Fibroblast of skin of left biceps (primary cell): Measurements from ENCODE around the gene FBXL22.

Source experiments
- DNase-seq, 2 experiments: peaks; one replicate each; pipeline ENCODE4 v3.0.0-alpha.2; 2013; ENCODE audit warnings: low read depth in 2 of 2

FBXL22 gene

GRCh38 chr15:63597038-63597790, at the start of gene FBXL22:
FBXL22 (plus strand) TSS chr15:63597387; CDS start chr15:63597393, 6 bp downstream.
- peak in 1 of 2 experiments; percentile 13 for DNase-seq

GRCh38 chr15:63551400-63551799, 45.8 kb upstream of the FBXL22 start:
- no peak for DNase-seq

GRCh38 chr15:63553388-63553791, 43.8 kb upstream of the FBXL22 start:
- DNase-seq, result peak; percentile 94

- DNase-seq, result no peak
These were observed 42.8 kb upstream of the FBXL22 start for GRCh38 chr15:63554337-63554927.

- DNase-seq, result no peak
These were observed 41.7 kb upstream of the FBXL22 start for GRCh38 chr15:63555507-63555906.

- DNase-seq, result no peak
These were observed 40.9 kb upstream of the FBXL22 start for GRCh38 chr15:63556246-63556645.

- no peak for DNase-seq
These were observed 40.5 kb upstream of the FBXL22 start for GRCh38 chr15:63556736-63557135.

GRCh38 chr15:63559753-63560152, 37.4 kb upstream of the FBXL22 start:
- no peak for DNase-seq

- no peak for DNase-seq
These were observed 36.3 kb upstream of the FBXL22 start for GRCh38 chr15:63560741-63561448.

- DNase-seq, result no peak
These were observed 33.1 kb upstream of the FBXL22 start for GRCh38 chr15:63564093-63564492.

- DNase-seq, result no peak
These were observed 31.5 kb upstream of the FBXL22 start for GRCh38 chr15:63565536-63566186.

- DNase-seq, result no peak
These were observed 24.3 kb upstream of the FBXL22 start for GRCh38 chr15:63572749-63573464.

GRCh38 chr15:63573533-63573932, 23.7 kb upstream of the FBXL22 start:
- no peak for DNase-seq

GRCh38 chr15:63575312-63575711, 21.9 kb upstream of the FBXL22 start:
- no peak for DNase-seq

GRCh38 chr15:63576441-63576840, 20.7 kb upstream of the FBXL22 start:
- no peak for DNase-seq

GRCh38 chr15:63582179-63582578, 15.0 kb upstream of the FBXL22 start:
- DNase-seq, result no peak

GRCh38 chr15:63582718-63583426, 14.3 kb upstream of the FBXL22 start:
- DNase-seq, result peak; percentile 36 to 39

GRCh38 chr15:63586790-63587189, 10.4 kb upstream of the FBXL22 start:
- no peak for DNase-seq

- DNase-seq, result no peak
These were observed 9.7 kb upstream of the FBXL22 start for GRCh38 chr15:63587527-63587926.

GRCh38 chr15:63588826-63589225, 8.4 kb upstream of the FBXL22 start:
- no peak for DNase-seq
